GM13976 (cell line): ENCODE results near the gene RASAL2.
"Not testable (repeated sequence)": the region's sequence is repeated elsewhere in the genome, so short reads cannot be mapped to it uniquely, and the experiment has no call there.

Experiments used
- DNase-seq: peaks from one replicate; pipeline ENCODE4 v3.0.0; 2012; ENCODE audit warnings: low spot score
- CTCF ChIP-seq: IDR thresholded peaks from 2 replicates; pipeline ENCODE4 v1.5.1; 2012; ENCODE audit warnings: borderline replicate concordance, mild to moderate bottlenecking; ENCODE audit not compliant: insufficient read depth; ENCODE audit errors: extremely low read depth, missing control alignments, control extremely low read depth
- in situ Hi-C: fragments of 300-500 bp; cut with MboI; formaldehyde crosslinking; loops from one replicate; pipeline ENCODE4 v1.12.0; 2022; ENCODE audit warnings: low sequenced_read_pairs, mixed read lengths, inconsistent platforms; ENCODE audit not compliant: unreplicated experiment

The RASAL2 gene

GRCh38 chr1:178118524-178118923 is 24.6 kb downstream of the RASAL2 start:
- TF ChIP-seq CTCF, result no peak
- in situ Hi-C loops, result no loop called here
- no peak for DNase-seq

GRCh38 chr1:178119628-178120027 is 25.7 kb downstream of the RASAL2 start:
- in situ Hi-C loops, result no loop called here
- no peak for DNase-seq
- no peak for TF ChIP-seq CTCF

DNA sequence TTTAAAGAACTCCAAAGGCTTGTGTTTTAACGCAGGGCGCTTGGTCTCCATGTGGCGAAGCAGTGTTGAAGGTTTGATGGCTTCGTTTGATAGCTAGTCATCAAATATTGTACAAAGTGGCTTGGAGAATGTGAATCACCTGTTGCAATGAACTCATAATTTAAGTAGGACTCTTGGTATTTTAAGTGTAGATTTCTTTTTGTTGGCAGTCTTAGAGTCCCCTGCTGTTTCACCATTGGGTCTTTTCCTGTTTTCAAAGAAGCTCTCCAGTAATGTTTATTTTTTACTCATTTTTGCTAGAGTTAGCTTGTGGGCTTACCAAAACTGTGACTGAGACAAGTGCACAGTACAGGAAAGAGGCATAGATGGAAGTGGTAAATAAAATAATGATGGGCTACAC is 26.2 kb downstream of the RASAL2 start:
- TF ChIP-seq CTCF, result no peak
- DNase-seq, result no peak
- in situ Hi-C loops, result no loop called here

- DNase-seq, in situ Hi-C loops: not testable (repeated sequence)
Observed at GRCh38 chr1:178120520-178121052, 26.7 kb downstream of the RASAL2 start.

DNA sequence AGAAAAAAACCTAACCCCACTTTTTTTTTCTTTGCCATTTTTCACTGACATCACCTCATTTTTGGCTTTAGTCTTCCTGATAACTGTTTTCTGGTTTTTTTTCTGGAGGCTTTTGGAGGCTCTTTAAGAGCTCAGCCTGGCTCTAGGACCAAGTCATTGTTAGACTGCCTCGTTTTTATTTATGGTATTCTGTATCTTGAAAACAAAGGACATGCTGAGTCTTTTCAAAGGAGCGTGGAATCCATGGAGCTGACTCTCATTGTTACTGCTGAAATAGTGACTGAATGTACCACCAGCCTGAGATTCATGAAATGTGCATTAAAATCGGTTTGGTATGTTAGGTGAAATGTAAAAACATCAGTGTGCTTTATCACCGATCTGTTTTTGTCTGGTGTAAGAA is 28.0 kb downstream of the RASAL2 start:
- no peak for TF ChIP-seq CTCF
- DNase-seq, result no peak
- in situ Hi-C loops, result no loop called here

- DNase-seq, result peak; percentile 14
- no peak for TF ChIP-seq CTCF
- in situ Hi-C loops, result no loop called here
Observed at GRCh38 chr1:178122283-178122682, 28.4 kb downstream of the RASAL2 start.

DNA sequence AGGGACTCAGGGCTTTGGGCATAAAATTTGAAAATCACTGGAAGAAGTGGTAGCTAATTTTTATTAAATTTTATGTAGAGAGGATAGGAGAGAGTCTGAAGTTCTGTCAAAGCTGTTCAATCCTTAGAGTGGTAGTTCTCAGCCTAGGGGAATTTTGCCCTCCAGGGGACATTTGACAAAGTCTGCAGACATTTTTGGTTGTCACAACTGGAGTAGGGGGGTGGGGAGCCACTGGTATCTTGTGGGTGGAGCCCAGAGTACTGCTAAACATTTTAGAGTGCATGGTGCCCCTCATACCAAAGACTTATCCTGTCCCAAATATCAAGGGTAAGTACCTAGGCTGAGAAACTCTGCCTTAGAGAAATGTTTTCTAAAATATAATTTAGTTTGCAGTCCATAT is 30.2 kb downstream of the RASAL2 start:
- in situ Hi-C loops, result no loop called here
- TF ChIP-seq CTCF, result no peak
- DNase-seq, result no peak
